Fibroblast of skin of left quadriceps (primary cell): ENCODE data around the gene TMEM233.
A peak's percentile ranks its signal among the peaks of the same experiment; 100 is the strongest.
"Not testable (repeated sequence)": the region's sequence is repeated elsewhere in the genome, so short reads cannot be mapped to it uniquely, and the experiment has no call there.

Experiments
- DNase-seq, 2 experiments: peaks; one replicate each; pipeline ENCODE4 v3.0.0-alpha.2; 2013; ENCODE audit warnings: low read depth in 2 of 2

TMEM233 gene

GRCh38 chr12:119658166-119658565 is 64.6 kb downstream of the TMEM233 start:
- not testable (repeated sequence) for DNase-seq

- no peak for DNase-seq
Observed at GRCh38 chr12:119659289-119659897, 65.8 kb downstream of the TMEM233 start.

GRCh38 chr12:119660076-119660475 is 66.5 kb downstream of the TMEM233 start:
- DNase-seq: no peak

DNA sequence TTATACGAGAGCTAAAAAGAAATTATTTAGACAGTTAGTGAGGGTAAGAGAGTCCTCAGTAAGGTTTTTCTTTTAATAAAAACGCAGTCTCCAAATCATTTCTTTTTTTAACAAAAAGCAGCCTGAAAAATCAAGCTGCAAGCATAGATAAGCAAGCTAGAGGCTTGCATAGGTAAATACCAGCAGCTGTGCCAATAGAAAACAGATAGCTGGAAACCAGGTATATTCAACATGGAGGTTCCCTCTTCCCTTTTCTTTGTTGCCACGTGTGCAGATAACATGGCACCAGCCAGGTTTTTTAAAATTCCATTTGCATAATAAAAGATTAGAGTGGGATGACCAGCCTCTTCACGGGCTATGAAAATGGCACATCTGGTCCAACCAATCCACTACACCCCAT is 68.3 kb downstream of the TMEM233 start:
- no peak for DNase-seq

GRCh38 chr12:119664642-119665041 is 71.1 kb downstream of the TMEM233 start:
- no peak for DNase-seq

DNA sequence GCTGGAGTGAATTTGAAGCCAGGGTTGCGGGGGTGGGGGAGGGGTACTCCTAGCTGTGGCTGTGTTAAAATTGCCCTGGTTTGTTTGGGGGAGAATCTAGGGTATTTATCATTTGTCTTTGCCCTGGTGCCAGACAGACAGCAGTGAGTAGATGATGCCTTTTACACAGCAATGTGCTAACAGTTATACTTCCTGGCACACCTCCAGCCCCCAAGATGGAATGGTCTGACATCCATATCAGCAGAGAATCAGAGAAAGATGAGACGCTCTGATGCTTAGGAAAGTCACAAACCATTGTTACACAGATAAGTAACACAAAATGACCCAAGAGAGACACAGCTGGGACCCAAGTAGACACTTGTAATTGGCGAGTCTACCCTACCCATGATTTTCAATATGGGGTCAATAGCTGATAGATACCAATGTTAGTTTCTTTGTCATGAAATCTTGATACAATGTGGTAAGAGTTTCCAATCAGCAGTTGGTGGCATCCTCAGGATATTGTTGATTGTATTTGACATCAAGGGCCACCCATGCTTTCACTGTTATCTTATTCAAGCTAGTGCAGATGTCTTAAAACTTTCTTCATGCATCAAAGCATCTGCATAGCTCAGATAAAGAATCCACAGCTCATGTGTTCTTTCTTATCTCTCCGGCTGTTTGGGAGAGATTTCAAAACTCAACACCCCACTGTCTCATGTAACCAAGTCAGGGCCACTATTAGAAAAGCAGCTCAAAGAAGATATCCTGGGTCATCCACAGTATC is 71.8 kb downstream of the TMEM233 start:
- no peak for DNase-seq

GRCh38 chr12:119666226-119666795 is 72.7 kb downstream of the TMEM233 start:
- DNase-seq: no peak

DNA sequence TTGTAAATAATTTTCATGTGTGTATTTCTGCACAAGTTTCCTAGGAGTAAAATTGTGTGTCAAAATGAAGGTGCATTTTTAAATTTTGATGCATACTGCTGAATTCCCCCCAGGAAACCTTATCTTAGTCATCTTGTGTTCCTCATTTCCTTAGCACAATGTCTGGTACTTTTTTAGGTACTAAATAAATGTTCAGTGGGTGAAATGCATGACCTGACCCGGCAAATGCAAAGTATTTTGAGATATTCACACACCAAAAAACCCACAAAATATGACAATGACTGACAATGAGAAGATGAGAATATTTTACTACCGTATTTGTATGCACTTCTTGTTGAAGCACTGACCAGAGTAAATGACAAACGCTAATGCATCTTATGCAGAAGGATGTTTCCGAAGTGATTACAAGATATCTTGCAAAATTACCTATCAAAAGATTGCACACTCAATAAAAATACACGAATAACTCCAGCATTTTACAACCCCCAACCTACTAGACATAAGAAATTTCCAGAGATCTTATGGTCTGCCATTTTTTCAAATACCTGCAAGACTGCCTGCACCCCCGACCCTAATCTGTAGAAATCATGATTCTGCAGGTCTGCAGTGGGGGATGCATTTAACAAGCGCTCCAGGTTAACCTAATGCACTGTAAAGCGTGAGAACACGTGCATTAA is 73.5 kb downstream of the TMEM233 start:
- DNase-seq: no peak

DNA sequence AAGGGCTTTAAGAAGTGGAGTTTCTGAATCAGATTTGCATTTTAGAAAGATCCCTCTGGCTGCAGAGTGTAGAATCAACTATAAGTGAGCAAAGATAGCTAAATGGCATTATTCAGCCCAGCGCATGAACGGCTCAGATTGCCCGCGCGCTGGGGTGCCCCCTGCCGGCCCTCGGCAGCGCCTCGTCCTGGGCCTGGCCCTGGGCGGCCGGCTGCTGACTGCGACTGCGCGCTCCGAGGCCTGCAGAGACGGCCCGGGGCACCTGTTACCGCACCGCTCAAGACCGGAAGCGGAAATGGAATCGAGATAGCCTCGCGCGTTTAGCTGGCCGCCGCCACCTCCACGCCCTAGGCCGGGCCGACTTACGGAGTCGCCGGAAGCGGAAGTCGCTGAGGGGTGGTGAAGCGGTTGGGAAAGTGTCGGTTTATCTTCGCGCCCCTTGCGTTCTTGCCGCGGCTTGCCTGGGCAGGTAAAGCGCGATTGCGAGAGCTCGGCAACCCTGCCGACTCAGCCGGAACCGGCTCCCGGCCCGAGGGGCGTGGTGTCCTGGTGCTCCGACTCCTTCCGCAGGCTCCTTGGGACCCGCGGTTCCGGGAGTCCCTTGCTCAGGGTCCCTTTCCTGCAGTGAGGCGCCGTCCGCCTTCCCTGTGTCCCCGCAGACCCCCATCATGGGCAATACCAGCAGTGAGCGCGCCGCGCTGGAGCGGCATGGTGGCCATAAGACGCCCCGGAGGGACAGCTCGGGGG is 74.2 kb downstream of the TMEM233 start, which contains the start of gene PRKAB1:
Gene PRKAB1 (plus strand): TSS at position 557 of the 747 bp plus-strand sequence. CDS start 112 bp downstream, at position 669.
- DNase-seq: peak; percentile 91 to 92

GRCh38 chr12:119668324-119668841 is 74.8 kb downstream of the TMEM233 start:
- no peak for DNase-seq

- no peak for DNase-seq
Observed at GRCh38 chr12:119669744-119670472, 76.3 kb downstream of the TMEM233 start.

- DNase-seq: no peak
Observed at GRCh38 chr12:119671070-119671469, 77.5 kb downstream of the TMEM233 start.

DNA sequence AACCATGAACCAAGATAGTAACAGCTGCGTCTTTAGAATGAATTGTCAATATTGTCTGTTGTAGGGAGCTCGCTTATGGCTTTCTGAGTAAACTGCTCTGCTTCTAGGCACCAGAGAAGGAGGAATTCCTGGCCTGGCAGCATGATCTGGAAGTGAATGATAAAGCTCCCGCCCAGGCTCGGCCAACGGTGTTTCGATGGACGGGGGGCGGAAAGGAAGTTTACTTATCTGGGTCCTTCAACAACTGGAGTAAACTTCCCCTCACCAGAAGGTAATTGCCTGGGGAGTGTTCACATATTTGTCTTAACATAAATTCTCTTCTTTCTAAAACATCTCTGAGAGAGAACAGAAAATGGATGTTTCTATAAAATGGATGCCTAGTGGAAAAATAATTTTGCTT is 78.6 kb downstream of the TMEM233 start:
- no peak for DNase-seq

- DNase-seq: no peak
Observed at GRCh38 chr12:119673634-119674033, 80.1 kb downstream of the TMEM233 start.

DNA sequence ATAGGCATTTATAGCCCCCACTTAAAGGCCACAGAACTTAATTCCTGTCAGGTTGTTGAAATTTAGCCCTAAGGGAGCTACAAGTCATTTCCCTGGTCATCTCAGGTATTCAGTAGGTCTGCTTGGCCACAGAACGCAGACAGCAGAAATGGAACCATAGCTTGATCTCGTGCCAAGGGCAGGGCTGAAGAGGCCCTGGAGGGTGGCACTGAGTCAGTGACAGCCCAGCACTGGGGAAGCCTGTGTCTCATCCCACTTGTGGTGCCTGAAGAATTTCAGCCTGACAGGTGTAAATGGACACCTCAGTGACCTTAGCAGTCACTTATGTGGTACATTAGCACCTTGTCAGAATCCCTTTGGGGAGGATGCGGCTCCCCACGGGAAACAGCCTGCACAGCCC is 81.0 kb downstream of the TMEM233 start:
- DNase-seq: no peak

DNA sequence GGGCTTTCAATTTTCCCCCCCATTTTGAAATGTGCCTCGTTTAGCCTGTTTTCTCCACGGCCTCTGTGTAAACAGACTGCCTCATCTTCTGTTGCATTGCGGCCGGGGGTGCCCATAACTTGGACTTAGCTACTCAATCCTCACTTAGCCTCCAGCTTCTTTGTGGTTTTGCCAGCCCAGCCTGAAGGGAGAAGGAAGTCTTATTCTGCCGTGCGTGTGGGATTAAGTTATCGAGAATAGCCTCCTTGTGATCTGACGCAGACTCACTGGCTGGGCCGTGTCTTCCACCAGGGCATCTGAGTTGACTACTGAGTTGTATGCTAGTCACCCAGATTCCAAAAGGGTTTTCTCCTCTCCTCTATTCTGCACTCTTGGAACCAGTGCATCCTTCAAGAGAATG is 82.4 kb downstream of the TMEM233 start:
- no peak for DNase-seq

DNA sequence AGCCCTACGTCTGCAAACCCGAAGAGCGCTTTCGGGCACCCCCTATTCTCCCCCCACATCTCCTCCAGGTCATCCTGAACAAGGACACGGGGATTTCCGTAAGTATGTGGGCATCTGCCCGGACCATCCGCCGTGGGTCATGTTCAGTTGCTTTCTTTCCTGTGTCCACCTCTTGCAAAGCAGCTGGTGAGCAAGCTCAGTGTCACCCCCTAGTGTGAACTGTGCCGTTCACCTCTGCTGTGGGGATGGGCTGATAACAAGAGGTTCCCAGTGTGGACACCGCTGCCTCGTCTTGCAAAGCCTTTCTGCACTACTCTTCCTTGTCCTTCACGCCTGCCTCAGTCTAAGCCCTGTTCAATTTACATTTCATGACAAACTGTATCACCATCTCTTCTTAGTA is 83.0 kb downstream of the TMEM233 start:
- DNase-seq: no peak

DNA sequence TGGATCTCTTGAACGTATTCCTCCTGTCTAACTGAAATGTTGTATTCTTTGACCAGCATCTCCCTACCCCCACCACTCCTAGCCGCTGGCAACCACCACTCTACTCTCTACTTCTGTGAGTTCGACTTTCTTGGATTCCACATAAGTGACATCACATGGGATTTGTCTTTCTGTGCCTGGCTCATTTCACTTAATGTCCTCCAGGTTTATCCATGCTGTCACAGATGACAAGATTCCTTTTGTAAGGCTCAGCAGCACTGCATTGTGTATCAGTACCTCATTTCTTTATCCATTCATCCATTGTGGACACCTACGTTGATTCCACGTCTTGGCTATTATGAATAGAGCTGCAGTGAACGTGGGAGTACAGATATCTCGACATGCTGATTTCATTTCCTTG is 84.9 kb downstream of the TMEM233 start:
- no peak for DNase-seq

DNA sequence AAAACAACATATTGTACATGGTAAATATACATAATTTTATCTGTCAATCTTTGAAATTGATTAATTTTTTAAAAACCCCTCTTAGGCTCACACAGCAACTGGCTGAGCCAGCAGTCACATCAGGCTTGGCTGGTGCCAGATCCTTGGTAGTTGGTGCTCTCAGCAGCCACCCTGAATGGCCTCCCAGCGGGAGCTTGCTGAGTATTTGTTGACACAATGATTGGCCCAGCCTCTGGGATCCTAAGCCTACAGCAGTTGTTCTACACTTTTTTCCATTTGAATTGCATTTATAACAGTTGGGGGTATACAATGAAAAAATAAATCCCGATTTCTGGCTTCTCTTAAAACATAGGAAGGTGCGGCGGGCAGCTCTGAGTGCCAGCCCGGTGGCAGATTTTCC is 85.5 kb downstream of the TMEM233 start:
- DNase-seq: no peak

DNA sequence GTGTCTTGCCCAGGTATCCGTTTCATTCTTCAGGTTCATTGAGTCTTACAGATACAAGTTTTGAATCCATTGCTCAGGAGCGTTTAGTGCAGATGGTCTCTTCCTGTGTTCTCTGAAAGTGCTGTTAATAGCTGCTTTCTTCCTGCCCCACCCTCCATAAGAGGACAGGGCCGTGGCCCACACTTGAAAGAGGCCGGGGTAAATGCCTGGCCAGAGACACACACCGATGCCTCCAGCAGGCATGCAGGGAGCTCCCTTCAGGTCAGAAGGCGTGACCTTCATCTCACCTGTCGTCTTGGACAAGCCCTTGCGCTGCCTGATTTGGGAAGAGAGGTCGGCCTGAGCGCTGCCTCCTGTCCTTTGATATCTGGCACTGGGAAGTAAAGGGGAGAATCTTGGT is 85.9 kb downstream of the TMEM233 start:
- no peak for DNase-seq

GRCh38 chr12:119681111-119681510 is 87.5 kb downstream of the TMEM233 start:
- no peak for DNase-seq
